ENCODE measurements around the gene GLRA3.
"Not testable (repeated sequence)": the region's sequence is repeated elsewhere in the genome, so short reads cannot be mapped to it uniquely, and the experiment has no call there.

GLRA3 gene

GRCh38 chr4:174808119-174808518, 20.9 kb downstream of the GLRA3 start:
- FAIRE-seq (no peak), DNase-seq (ENCODE audit: insufficient read length) (no peak)
- TF ChIP-seq POLR2AphosphoS5 (IDR thresholded peaks at IDR 0.05; ENCODE audit: low read depth, low read length), result no peak
- TF ChIP-seq TAF1 (IDR thresholded peaks at IDR 0.05; ENCODE audit: borderline replicate concordance, low read depth, low read length), result no peak
- no peak for TF ChIP-seq POLR2A (IDR thresholded peaks at IDR 0.05; ENCODE audit: low read depth, low read length)

GRCh38 chr4:174805746-174806145, 23.3 kb downstream of the GLRA3 start:
- TF ChIP-seq POLR2AphosphoS5 (IDR thresholded peaks at IDR 0.05; ENCODE audit: low read depth, low read length) (no peak), POLR2A (IDR thresholded peaks at IDR 0.05; ENCODE audit: low read depth, low read length) (no peak), TAF1 (IDR thresholded peaks at IDR 0.05; ENCODE audit: borderline replicate concordance, low read depth, low read length) (no peak)
- no peak for DNase-seq (ENCODE audit: insufficient read length)
- no peak for FAIRE-seq

- no peak for TF ChIP-seq TAF1 (IDR thresholded peaks at IDR 0.05; ENCODE audit: borderline replicate concordance, low read depth, low read length)
- no peak for TF ChIP-seq POLR2A (IDR thresholded peaks at IDR 0.05; ENCODE audit: low read depth, low read length)
- no peak for TF ChIP-seq POLR2AphosphoS5 (IDR thresholded peaks at IDR 0.05; ENCODE audit: low read depth, low read length)
- DNase-seq (ENCODE audit: insufficient read length), result no peak
- no peak for FAIRE-seq
Measured at GRCh38 chr4:174794543-174795094, 34.4 kb downstream of the GLRA3 start.

- DNase-seq (ENCODE audit: insufficient read length) (no peak), FAIRE-seq (no peak)
- TF ChIP-seq POLR2AphosphoS5 (IDR thresholded peaks at IDR 0.05; ENCODE audit: low read depth, low read length) (no peak), TAF1 (IDR thresholded peaks at IDR 0.05; ENCODE audit: borderline replicate concordance, low read depth, low read length) (no peak), POLR2A (IDR thresholded peaks at IDR 0.05; ENCODE audit: low read depth, low read length) (no peak)
Measured at GRCh38 chr4:174789657-174790056, 39.4 kb downstream of the GLRA3 start.

- FAIRE-seq, result not testable (repeated sequence)
Measured at GRCh38 chr4:174778274-174778986, 50.6 kb downstream of the GLRA3 start.

GRCh38 chr4:174775366-174775765, 53.7 kb downstream of the GLRA3 start:
- no peak for TF ChIP-seq TAF1 (IDR thresholded peaks at IDR 0.05; ENCODE audit: borderline replicate concordance, low read depth, low read length)
- TF ChIP-seq POLR2A (IDR thresholded peaks at IDR 0.05; ENCODE audit: low read depth, low read length), result no peak
- no peak for TF ChIP-seq POLR2AphosphoS5 (IDR thresholded peaks at IDR 0.05; ENCODE audit: low read depth, low read length)
- FAIRE-seq (no peak), DNase-seq (ENCODE audit: insufficient read length) (no peak)

More at GRCh38 chr4:174778274-174778986, 50.6 kb downstream of the GLRA3 start:
- not testable (repeated sequence) for DNase-seq (ENCODE audit: insufficient read length)

GRCh38 chr4:174764105-174764729, 64.8 kb downstream of the GLRA3 start:
- DNase-seq (ENCODE audit: insufficient read length), result no peak
- no peak for TF ChIP-seq POLR2A (IDR thresholded peaks at IDR 0.05; ENCODE audit: low read depth, low read length)
- no peak for FAIRE-seq

- TF ChIP-seq POLR2AphosphoS5 (IDR thresholded peaks at IDR 0.05; ENCODE audit: low read depth, low read length) (no peak), TAF1 (IDR thresholded peaks at IDR 0.05; ENCODE audit: borderline replicate concordance, low read depth, low read length) (no peak), POLR2A (IDR thresholded peaks at IDR 0.05; ENCODE audit: low read depth, low read length) (no peak)
- DNase-seq (ENCODE audit: insufficient read length), result no peak
- no peak for FAIRE-seq
Measured at GRCh38 chr4:174763454-174764104, 65.5 kb downstream of the GLRA3 start.

- FAIRE-seq (no peak), DNase-seq (ENCODE audit: insufficient read length) (no peak)
- TF ChIP-seq TAF1 (IDR thresholded peaks at IDR 0.05; ENCODE audit: borderline replicate concordance, low read depth, low read length) (no peak), POLR2AphosphoS5 (IDR thresholded peaks at IDR 0.05; ENCODE audit: low read depth, low read length) (no peak), POLR2A (IDR thresholded peaks at IDR 0.05; ENCODE audit: low read depth, low read length) (no peak)
Measured at GRCh38 chr4:174761451-174761850, 67.6 kb downstream of the GLRA3 start.

GRCh38 chr4:174757736-174758135, 71.3 kb downstream of the GLRA3 start:
- FAIRE-seq, result no peak
- TF ChIP-seq POLR2AphosphoS5 (IDR thresholded peaks at IDR 0.05; ENCODE audit: low read depth, low read length), result no peak
- no peak for TF ChIP-seq POLR2A (IDR thresholded peaks at IDR 0.05; ENCODE audit: low read depth, low read length)
- TF ChIP-seq TAF1 (IDR thresholded peaks at IDR 0.05; ENCODE audit: borderline replicate concordance, low read depth, low read length), result no peak
- no peak for DNase-seq (ENCODE audit: insufficient read length)

- TF ChIP-seq TAF1 (IDR thresholded peaks at IDR 0.05; ENCODE audit: borderline replicate concordance, low read depth, low read length) (no peak), POLR2A (IDR thresholded peaks at IDR 0.05; ENCODE audit: low read depth, low read length) (no peak), POLR2AphosphoS5 (IDR thresholded peaks at IDR 0.05; ENCODE audit: low read depth, low read length) (no peak)
- DNase-seq (ENCODE audit: insufficient read length), result no peak
- no peak for FAIRE-seq
Measured at GRCh38 chr4:174753021-174753420, 76.0 kb downstream of the GLRA3 start.

GRCh38 chr4:174752026-174752425, 77.0 kb downstream of the GLRA3 start:
- FAIRE-seq, result no peak
- no peak for DNase-seq (ENCODE audit: insufficient read length)
- TF ChIP-seq POLR2AphosphoS5 (IDR thresholded peaks at IDR 0.05; ENCODE audit: low read depth, low read length), result no peak

All from GM12892 (cell line).